Memory B cell (primary cell): Measurements from ENCODE around the gene CAMK1D.
"Not testable (repeated sequence)": the region's sequence is repeated elsewhere in the genome, so short reads cannot be mapped to it uniquely, and the experiment has no call there.

Experiments
- ATAC-seq: fragments of 150-1000 bp; cut with Tn5 transposase; 2 replicates; pipeline ENCODE4 v1.10.0; 2021; ENCODE audit warnings: low read depth, mild to moderate bottlenecking, moderate library complexity
- DNase-seq, 2 donors: peaks; one replicate each; pipeline ENCODE4 v3.0.0; 2022; ENCODE audit warnings: low spot score in 2 of 2
- H3K27ac Mint-ChIP-seq: one replicate; pipeline ENCODE4 v1.8.0; 2022; ENCODE audit warnings: mild to moderate bottlenecking, moderate library complexity, mixed read lengths
- H3K27me3 Mint-ChIP-seq: one replicate; pipeline ENCODE4 v1.8.0; 2022; ENCODE audit warnings: mixed read lengths
- H3K36me3 Mint-ChIP-seq: one replicate; pipeline ENCODE4 v1.8.0; 2022; ENCODE audit warnings: mild to moderate bottlenecking, mixed read lengths
- H3K4me1 Mint-ChIP-seq: one replicate; pipeline ENCODE4 v1.8.0; 2022; ENCODE audit warnings: mixed read lengths
- H3K4me3 Mint-ChIP-seq: one replicate; pipeline ENCODE4 v1.8.0; 2022; ENCODE audit warnings: mild to moderate bottlenecking, moderate library complexity, mixed read lengths
- H3K9me3 Mint-ChIP-seq: one replicate; pipeline ENCODE4 v1.8.0; 2022; ENCODE audit warnings: mixed read lengths

The CAMK1D gene

GRCh38 chr10:12711350-12711708, 362.0 kb downstream of the CAMK1D start:
- Mint-ChIP-seq H3K9me3 (no peaks in the 10 kb centered on the region), H3K27ac (peak overlapping the region; percentile 60), H3K36me3 (peaks cover 2% of the 10 kb centered on the region), H3K4me1 (peaks cover 15% of the 10 kb centered on the region), H3K27me3 (no peaks in the 10 kb centered on the region), H3K4me3 (no peak overlapping the region)
- ATAC-seq (no peak), DNase-seq (no peak)

- Mint-ChIP-seq H3K4me1 (peaks cover 9% of the 10 kb centered on the region), H3K9me3 (no peaks in the 10 kb centered on the region), H3K4me3 (no peak overlapping the region), H3K27me3 (no peaks in the 10 kb centered on the region), H3K36me3 (peaks cover 2% of the 10 kb centered on the region), H3K27ac (no peak overlapping the region)
- DNase-seq (no peak), ATAC-seq (no peak)
Observed at GRCh38 chr10:12712293-12712983, 363.1 kb downstream of the CAMK1D start.

GRCh38 chr10:12712984-12713316, 363.6 kb downstream of the CAMK1D start:
- H3K4me3 Mint-ChIP-seq, H3K9me3 Mint-ChIP-seq, H3K4me1 Mint-ChIP-seq, H3K36me3 Mint-ChIP-seq, ATAC-seq, DNase-seq, H3K27ac Mint-ChIP-seq, H3K27me3 Mint-ChIP-seq: not testable (repeated sequence)

GRCh38 chr10:12716042-12716441, 366.7 kb downstream of the CAMK1D start:
- Mint-ChIP-seq H3K36me3 (peaks cover 12% of the 10 kb centered on the region), H3K9me3 (no peaks in the 10 kb centered on the region), H3K27ac (no peak overlapping the region), H3K4me1 (peaks cover 11% of the 10 kb centered on the region), H3K4me3 (no peak overlapping the region), H3K27me3 (no peaks in the 10 kb centered on the region)
- ATAC-seq: no peak
- no peak for DNase-seq

GRCh38 chr10:12717981-12718707, 368.8 kb downstream of the CAMK1D start:
- no peaks in the 10 kb centered on the region for H3K27me3 Mint-ChIP-seq
- no peak overlapping the region for H3K4me3 Mint-ChIP-seq
- H3K36me3 Mint-ChIP-seq: peaks cover 12% of the 10 kb centered on the region
- peak overlapping the region; percentile 26 for H3K27ac Mint-ChIP-seq
- DNase-seq: no peak
- H3K4me1 Mint-ChIP-seq: peaks cover 12% of the 10 kb centered on the region
- ATAC-seq: no peak
- H3K9me3 Mint-ChIP-seq: no peaks in the 10 kb centered on the region

- Mint-ChIP-seq H3K4me1 (peaks cover 12% of the 10 kb centered on the region), H3K9me3 (no peaks in the 10 kb centered on the region), H3K27ac (peak overlapping the region; percentile 26), H3K27me3 (no peaks in the 10 kb centered on the region), H3K36me3 (peaks cover 12% of the 10 kb centered on the region), H3K4me3 (no peak overlapping the region)
- DNase-seq (no peak), ATAC-seq (no peak)
Observed at GRCh38 chr10:12719365-12719764, 370.0 kb downstream of the CAMK1D start.

GRCh38 chr10:12720217-12720981, 371.1 kb downstream of the CAMK1D start:
- ATAC-seq: no peak
- no peak overlapping the region for H3K4me3 Mint-ChIP-seq
- peaks cover 16% of the 10 kb centered on the region for H3K36me3 Mint-ChIP-seq
- peak overlapping the region; percentile 41 for H3K27ac Mint-ChIP-seq
- H3K4me1 Mint-ChIP-seq: peaks cover 8% of the 10 kb centered on the region
- no peak for DNase-seq
- no peaks in the 10 kb centered on the region for H3K9me3 Mint-ChIP-seq
- no peaks in the 10 kb centered on the region for H3K27me3 Mint-ChIP-seq

GRCh38 chr10:12721334-12721733, 372.0 kb downstream of the CAMK1D start:
- DNase-seq (no peak), ATAC-seq (no peak)
- Mint-ChIP-seq H3K4me1 (peaks cover 8% of the 10 kb centered on the region), H3K27ac (no peak overlapping the region), H3K27me3 (no peaks in the 10 kb centered on the region), H3K9me3 (no peaks in the 10 kb centered on the region), H3K36me3 (peaks cover 18% of the 10 kb centered on the region), H3K4me3 (no peak overlapping the region)

GRCh38 chr10:12723220-12723619, 373.9 kb downstream of the CAMK1D start:
- Mint-ChIP-seq H3K27me3 (no peaks in the 10 kb centered on the region), H3K9me3 (no peaks in the 10 kb centered on the region), H3K4me3 (no peak overlapping the region), H3K4me1 (peaks cover 8% of the 10 kb centered on the region), H3K27ac (no peak overlapping the region), H3K36me3 (peaks cover 18% of the 10 kb centered on the region)
- DNase-seq (no peak), ATAC-seq (no peak)

- Mint-ChIP-seq H3K27me3 (no peaks in the 10 kb centered on the region), H3K27ac (no peak overlapping the region), H3K36me3 (peaks cover 10% of the 10 kb centered on the region), H3K9me3 (no peaks in the 10 kb centered on the region), H3K4me3 (no peak overlapping the region), H3K4me1 (peaks cover 6% of the 10 kb centered on the region)
- no peak for DNase-seq
- ATAC-seq: no peak
Observed at GRCh38 chr10:12724807-12725579, 375.6 kb downstream of the CAMK1D start.

GRCh38 chr10:12725580-12725888, 376.2 kb downstream of the CAMK1D start:
- H3K27me3 Mint-ChIP-seq: not testable (repeated sequence)

GRCh38 chr10:12726971-12727831, 377.9 kb downstream of the CAMK1D start:
- Mint-ChIP-seq H3K36me3 (peaks cover 6% of the 10 kb centered on the region), H3K27me3 (no peaks in the 10 kb centered on the region), H3K9me3 (no peaks in the 10 kb centered on the region), H3K4me1 (peaks cover 6% of the 10 kb centered on the region), H3K27ac (no peak overlapping the region), H3K4me3 (no peak overlapping the region)
- no peak for ATAC-seq
- DNase-seq: no peak

More at GRCh38 chr10:12725580-12725888, 376.2 kb downstream of the CAMK1D start:
- H3K9me3 Mint-ChIP-seq, H3K4me1 Mint-ChIP-seq, H3K36me3 Mint-ChIP-seq, ATAC-seq, H3K4me3 Mint-ChIP-seq, DNase-seq, H3K27ac Mint-ChIP-seq: not testable (repeated sequence)

- no peaks in the 10 kb centered on the region for H3K9me3 Mint-ChIP-seq
- no peak overlapping the region for H3K27ac Mint-ChIP-seq
- no peak overlapping the region for H3K4me3 Mint-ChIP-seq
- DNase-seq: no peak
- peaks cover 6% of the 10 kb centered on the region for H3K36me3 Mint-ChIP-seq
- no peak for ATAC-seq
- H3K4me1 Mint-ChIP-seq: peaks cover 3% of the 10 kb centered on the region
- no peaks in the 10 kb centered on the region for H3K27me3 Mint-ChIP-seq
Observed at GRCh38 chr10:12727832-12728215, 378.5 kb downstream of the CAMK1D start.
